HG03175 (cell line): ENCODE results near the gene IGSF3.
"Not testable (repeated sequence)": the region's sequence is repeated elsewhere in the genome, so short reads cannot be mapped to it uniquely, and the experiment has no call there.

Experiments used
- ATAC-seq: cut with Tn5 transposase; IDR thresholded peaks from one replicate; pipeline ENCODE4 v1.9.1; 2021; ENCODE audit warnings: mild to moderate bottlenecking, moderate library complexity; ENCODE audit not compliant: unreplicated experiment

The IGSF3 gene

GRCh38 chr1:116603646-116604045 lies 63.9 kb downstream of the IGSF3 start:
- not testable (repeated sequence) for ATAC-seq

- ATAC-seq = not testable (repeated sequence)
Measured at GRCh38 chr1:116599369-116599768, 68.2 kb downstream of the IGSF3 start.

GRCh38 chr1:116598420-116599036 lies 69.0 kb downstream of the IGSF3 start:
- ATAC-seq = not testable (repeated sequence)

- peak; percentile 81 for ATAC-seq
Measured at GRCh38 chr1:116597388-116597787, 70.1 kb downstream of the IGSF3 start.

- ATAC-seq = not testable (repeated sequence)
Measured at GRCh38 chr1:116596742-116597307, 70.7 kb downstream of the IGSF3 start.

- ATAC-seq = peak; percentile 32
Measured at GRCh38 chr1:116595946-116596741, 71.4 kb downstream of the IGSF3 start.

GRCh38 chr1:116595065-116595840 lies 72.3 kb downstream of the IGSF3 start:
- ATAC-seq = not testable (repeated sequence)

- ATAC-seq = not testable (repeated sequence)
Measured at GRCh38 chr1:116593977-116594376, 73.6 kb downstream of the IGSF3 start.

GRCh38 chr1:116593401-116593800 lies 74.1 kb downstream of the IGSF3 start:
- not testable (repeated sequence) for ATAC-seq

- not testable (repeated sequence) for ATAC-seq
Measured at GRCh38 chr1:116591951-116592605, 75.5 kb downstream of the IGSF3 start.

GRCh38 chr1:116591006-116591950 lies 76.3 kb downstream of the IGSF3 start:
- not testable (repeated sequence) for ATAC-seq

GRCh38 chr1:116590359-116591005 lies 77.1 kb downstream of the IGSF3 start:
- ATAC-seq = not testable (repeated sequence)

- ATAC-seq = not testable (repeated sequence)
Measured at GRCh38 chr1:116589101-116589735, 78.3 kb downstream of the IGSF3 start.

GRCh38 chr1:116587501-116588227 lies 79.9 kb downstream of the IGSF3 start:
- ATAC-seq = no peak

- ATAC-seq = no peak
Measured at GRCh38 chr1:116586741-116587143, 80.8 kb downstream of the IGSF3 start.

GRCh38 chr1:116585886-116586285 lies 81.6 kb downstream of the IGSF3 start:
- no peak for ATAC-seq

GRCh38 chr1:116581323-116581885 lies 86.1 kb downstream of the IGSF3 start:
- no peak for ATAC-seq
